Chondrocyte (in vitro differentiated cells): ENCODE data around the gene C3AR1. TPM values are rescaled to one million over a fixed set of nuclear protein-coding genes. Genes with fewer than 3 reads are reported as not detected.
"Not testable (repeated sequence)": the region's sequence is repeated elsewhere in the genome, so short reads cannot be mapped to it uniquely, and the experiment has no call there.

Experiments used
- DNase-seq: peaks from one replicate; pipeline ENCODE4 v3.0.0; 2021; ENCODE audit warnings: mixed read lengths, low spot score
- H3K27ac Mint-ChIP-seq: one replicate; pipeline ENCODE4 v1.8.0; 2021; ENCODE audit warnings: mild to moderate bottlenecking, moderate library complexity, mixed read lengths; ENCODE audit not compliant: unreplicated experiment
- H3K27me3 Mint-ChIP-seq: 2 replicates; pipeline ENCODE4 v1.8.0; 2021; ENCODE audit warnings: low read depth, mixed read lengths
- H3K36me3 Mint-ChIP-seq: 2 replicates; pipeline ENCODE4 v1.8.0; 2021; ENCODE audit warnings: low read depth, mixed read lengths
- H3K4me1 Mint-ChIP-seq: 2 replicates; pipeline ENCODE4 v1.8.0; 2021; ENCODE audit warnings: low read depth, mild to moderate bottlenecking, mixed read lengths
- H3K4me3 Mint-ChIP-seq: one replicate; pipeline ENCODE4 v1.8.0; 2021; ENCODE audit warnings: mild to moderate bottlenecking, moderate library complexity, mixed read lengths; ENCODE audit not compliant: unreplicated experiment
- H3K9me3 Mint-ChIP-seq: 2 replicates; pipeline ENCODE4 v1.8.0; 2021; ENCODE audit warnings: low read depth, mixed read lengths
- total RNA-seq: library from RNA; stranded (reverse); gene quantifications from 3 replicates; pipeline ENCODE4 v1.2.1, GENCODE V29; 2021
- TF ChIP-seq, protein P1 (sequence below): fragments of 200-600 bp; sonication (generic); IDR thresholded peaks from 2 replicates; pipeline ENCODE4 v1.5.0; 2021; ENCODE audit warnings: antibody characterized with exemption, mild to moderate bottlenecking, moderate library complexity

The C3AR1 gene
- total RNA-seq, 1 donor from 2014 or later: 0.27 TPM

GRCh38 chr12:8077207-8077606 is 11.0 kb upstream of the C3AR1 start:
- Mint-ChIP-seq H3K27ac (no peak overlapping the region), H3K36me3 (no peaks in the 10 kb centered on the region), H3K4me3 (no peak overlapping the region), H3K27me3 (no peaks in the 10 kb centered on the region), H3K4me1 (peaks cover 12% of the 10 kb centered on the region), H3K9me3 (no peaks in the 10 kb centered on the region)
- TF ChIP-seq, protein P1, sequence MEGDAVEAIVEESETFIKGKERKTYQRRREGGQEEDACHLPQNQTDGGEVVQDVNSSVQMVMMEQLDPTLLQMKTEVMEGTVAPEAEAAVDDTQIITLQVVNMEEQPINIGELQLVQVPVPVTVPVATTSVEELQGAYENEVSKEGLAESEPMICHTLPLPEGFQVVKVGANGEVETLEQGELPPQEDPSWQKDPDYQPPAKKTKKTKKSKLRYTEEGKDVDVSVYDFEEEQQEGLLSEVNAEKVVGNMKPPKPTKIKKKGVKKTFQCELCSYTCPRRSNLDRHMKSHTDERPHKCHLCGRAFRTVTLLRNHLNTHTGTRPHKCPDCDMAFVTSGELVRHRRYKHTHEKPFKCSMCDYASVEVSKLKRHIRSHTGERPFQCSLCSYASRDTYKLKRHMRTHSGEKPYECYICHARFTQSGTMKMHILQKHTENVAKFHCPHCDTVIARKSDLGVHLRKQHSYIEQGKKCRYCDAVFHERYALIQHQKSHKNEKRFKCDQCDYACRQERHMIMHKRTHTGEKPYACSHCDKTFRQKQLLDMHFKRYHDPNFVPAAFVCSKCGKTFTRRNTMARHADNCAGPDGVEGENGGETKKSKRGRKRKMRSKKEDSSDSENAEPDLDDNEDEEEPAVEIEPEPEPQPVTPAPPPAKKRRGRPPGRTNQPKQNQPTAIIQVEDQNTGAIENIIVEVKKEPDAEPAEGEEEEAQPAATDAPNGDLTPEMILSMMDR: no peak
- no peak for DNase-seq

GRCh38 chr12:8076366-8076765 is 10.2 kb upstream of the C3AR1 start:
- no peaks in the 10 kb centered on the region for H3K27me3 Mint-ChIP-seq
- no peak overlapping the region for H3K27ac Mint-ChIP-seq
- H3K9me3 Mint-ChIP-seq: no peaks in the 10 kb centered on the region
- TF ChIP-seq, protein P1: no peak
- no peaks in the 10 kb centered on the region for H3K36me3 Mint-ChIP-seq
- H3K4me3 Mint-ChIP-seq: no peak overlapping the region
- H3K4me1 Mint-ChIP-seq: peaks cover 10% of the 10 kb centered on the region
- no peak for DNase-seq

GRCh38 chr12:8075935-8076334 is 9.8 kb upstream of the C3AR1 start:
- no peaks in the 10 kb centered on the region for H3K36me3 Mint-ChIP-seq
- peaks cover 6% of the 10 kb centered on the region for H3K4me1 Mint-ChIP-seq
- no peak overlapping the region for H3K27ac Mint-ChIP-seq
- no peak overlapping the region for H3K4me3 Mint-ChIP-seq
- TF ChIP-seq, protein P1: no peak
- no peak for DNase-seq
- H3K9me3 Mint-ChIP-seq: no peaks in the 10 kb centered on the region
- no peaks in the 10 kb centered on the region for H3K27me3 Mint-ChIP-seq

DNA sequence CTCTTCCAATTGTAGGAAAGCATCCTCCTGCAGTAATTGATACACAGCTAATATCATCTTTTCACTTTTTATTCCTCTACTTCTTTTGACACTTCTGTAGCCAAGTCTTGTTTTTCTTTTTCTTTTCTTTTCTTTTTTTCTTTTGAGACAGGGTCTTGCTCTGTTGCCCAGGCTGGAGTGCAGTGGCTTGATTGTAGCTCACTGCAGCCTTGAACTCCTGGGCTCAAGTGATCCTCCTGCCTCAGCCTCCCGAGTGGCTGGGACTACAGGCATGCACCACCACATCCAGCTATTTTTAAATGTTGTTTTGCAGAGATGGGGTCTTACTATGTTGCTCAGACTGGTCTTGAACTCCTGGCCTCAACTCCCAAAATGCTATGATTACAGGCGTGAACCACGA is 5.7 kb upstream of the C3AR1 start:
- H3K27me3 Mint-ChIP-seq, H3K4me1 Mint-ChIP-seq, H3K4me3 Mint-ChIP-seq, H3K27ac Mint-ChIP-seq, H3K36me3 Mint-ChIP-seq, DNase-seq, H3K9me3 Mint-ChIP-seq: not testable (repeated sequence)

GRCh38 chr12:8069582-8069981 is 3.4 kb upstream of the C3AR1 start:
- TF ChIP-seq, protein P1: no peak
- H3K9me3 Mint-ChIP-seq: no peaks in the 10 kb centered on the region
- no peak overlapping the region for H3K27ac Mint-ChIP-seq
- no peak overlapping the region for H3K4me3 Mint-ChIP-seq
- H3K36me3 Mint-ChIP-seq: no peaks in the 10 kb centered on the region
- no peaks in the 10 kb centered on the region for H3K27me3 Mint-ChIP-seq
- H3K4me1 Mint-ChIP-seq: peaks cover 11% of the 10 kb centered on the region
- DNase-seq: no peak

DNA sequence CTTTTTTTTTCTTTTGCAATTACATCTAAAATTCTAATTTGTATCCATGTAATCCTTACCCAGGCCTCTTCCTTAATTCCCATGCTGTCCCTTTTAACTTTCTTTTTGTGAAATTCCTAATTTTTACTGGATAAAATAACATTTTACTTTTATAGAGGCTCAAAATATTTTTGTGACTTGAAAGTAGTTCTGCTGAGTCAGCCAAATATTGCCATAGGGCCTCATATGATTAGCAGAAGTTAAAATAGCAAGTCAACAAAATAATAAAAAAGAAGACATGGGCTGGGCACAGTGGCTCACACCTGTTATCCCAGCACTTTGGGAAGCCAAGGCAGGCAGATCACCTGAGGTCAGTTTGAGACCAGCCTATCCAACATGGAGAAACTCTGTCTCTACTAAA is 2.0 kb downstream of the C3AR1 start:
- Mint-ChIP-seq H3K27ac (no peak overlapping the region), H3K9me3 (no peaks in the 10 kb centered on the region), H3K4me1 (peaks cover 11% of the 10 kb centered on the region), H3K36me3 (no peaks in the 10 kb centered on the region), H3K27me3 (no peaks in the 10 kb centered on the region), H3K4me3 (no peak overlapping the region)
- no peak for DNase-seq
- TF ChIP-seq, protein P1: no peak
